ENCODE results near the gene HIVEP1.

HIVEP1 gene

DNA sequence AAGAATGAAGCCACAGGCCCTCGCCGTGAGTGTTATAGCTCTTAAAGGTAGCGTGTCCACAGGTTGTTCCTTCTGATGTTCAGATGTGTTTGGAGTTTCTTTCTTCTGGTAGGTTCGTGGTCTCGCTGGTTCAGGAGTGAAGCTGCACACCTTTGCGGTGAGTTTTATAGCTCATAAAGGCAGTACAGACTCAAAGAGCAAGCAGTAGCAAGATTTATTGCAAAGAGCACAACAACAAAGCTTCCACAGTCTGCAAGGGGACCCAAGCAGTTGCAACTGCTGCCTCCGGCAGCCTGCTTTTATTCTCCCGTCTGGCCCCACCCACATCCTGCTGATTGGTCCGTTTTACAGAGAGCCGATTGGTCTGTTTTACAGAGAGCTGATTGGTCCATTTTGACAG is 5.2 kb downstream of the HIVEP1 start:
- TF ChIP-seq, protein P1, sequence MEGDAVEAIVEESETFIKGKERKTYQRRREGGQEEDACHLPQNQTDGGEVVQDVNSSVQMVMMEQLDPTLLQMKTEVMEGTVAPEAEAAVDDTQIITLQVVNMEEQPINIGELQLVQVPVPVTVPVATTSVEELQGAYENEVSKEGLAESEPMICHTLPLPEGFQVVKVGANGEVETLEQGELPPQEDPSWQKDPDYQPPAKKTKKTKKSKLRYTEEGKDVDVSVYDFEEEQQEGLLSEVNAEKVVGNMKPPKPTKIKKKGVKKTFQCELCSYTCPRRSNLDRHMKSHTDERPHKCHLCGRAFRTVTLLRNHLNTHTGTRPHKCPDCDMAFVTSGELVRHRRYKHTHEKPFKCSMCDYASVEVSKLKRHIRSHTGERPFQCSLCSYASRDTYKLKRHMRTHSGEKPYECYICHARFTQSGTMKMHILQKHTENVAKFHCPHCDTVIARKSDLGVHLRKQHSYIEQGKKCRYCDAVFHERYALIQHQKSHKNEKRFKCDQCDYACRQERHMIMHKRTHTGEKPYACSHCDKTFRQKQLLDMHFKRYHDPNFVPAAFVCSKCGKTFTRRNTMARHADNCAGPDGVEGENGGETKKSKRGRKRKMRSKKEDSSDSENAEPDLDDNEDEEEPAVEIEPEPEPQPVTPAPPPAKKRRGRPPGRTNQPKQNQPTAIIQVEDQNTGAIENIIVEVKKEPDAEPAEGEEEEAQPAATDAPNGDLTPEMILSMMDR (conservative IDR thresholded peaks at IDR 0.05; ENCODE audit: low read length), result no peak
- DNase-seq (ENCODE audit: low read depth), result no peak
- H3K4me3 ChIP-seq (ENCODE audit: low read length), result no peak overlapping the region

GRCh38 chr6:12017876-12018401 is 5.8 kb downstream of the HIVEP1 start:
- TF ChIP-seq, protein P1 (conservative IDR thresholded peaks at IDR 0.05; ENCODE audit: low read length), result no peak

GRCh38 chr6:12020187-12020791 is 8.2 kb downstream of the HIVEP1 start:
- TF ChIP-seq, protein P1 (conservative IDR thresholded peaks at IDR 0.05; ENCODE audit: low read length), result no peak
- no peak for DNase-seq (ENCODE audit: low read depth)
- H3K4me3 ChIP-seq (ENCODE audit: low read length), result no peak overlapping the region

More at GRCh38 chr6:12017876-12018401, 5.8 kb downstream of the HIVEP1 start:
- H3K4me3 ChIP-seq (ENCODE audit: low read length), result no peak overlapping the region
- DNase-seq (ENCODE audit: low read depth), result no peak

- no peak overlapping the region for H3K4me3 ChIP-seq (ENCODE audit: low read length)
- TF ChIP-seq, protein P1 (conservative IDR thresholded peaks at IDR 0.05; ENCODE audit: low read length), result no peak
- DNase-seq (ENCODE audit: low read depth), result no peak
These were observed 10.4 kb downstream of the HIVEP1 start for GRCh38 chr6:12022481-12022880.

GRCh38 chr6:12022953-12023388 is 10.9 kb downstream of the HIVEP1 start:
- TF ChIP-seq, protein P1 (conservative IDR thresholded peaks at IDR 0.05; ENCODE audit: low read length), result no peak
- H3K4me3 ChIP-seq (ENCODE audit: low read length), result no peak overlapping the region
- no peak for DNase-seq (ENCODE audit: low read depth)

GRCh38 chr6:12024216-12024615 is 12.1 kb downstream of the HIVEP1 start:
- H3K4me3 ChIP-seq (ENCODE audit: low read length), result no peak overlapping the region
- TF ChIP-seq, protein P1 (conservative IDR thresholded peaks at IDR 0.05; ENCODE audit: low read length), result no peak
- no peak for DNase-seq (ENCODE audit: low read depth)
